Measurements from ENCODE around the gene GRID2.

Gene GRID2

GRCh38 chr4:93749292-93749761 lies 1445.6 kb downstream of the GRID2 start:
- no peak overlapping the region for H4K12ac ChIP-seq (ENCODE audit: low read depth, low read length)
- H3K79me1 ChIP-seq (ENCODE audit: low read length): no peaks in the 10 kb centered on the region
- no peaks in the 10 kb centered on the region for H3K27me3 ChIP-seq (ENCODE audit: insufficient read depth, low read length)
- no peak overlapping the region for H2AFZ ChIP-seq (ENCODE audit: insufficient read depth, low read length, poor library complexity)
- no peak overlapping the region for H3K4me2 ChIP-seq (ENCODE audit: low read length)
- H2BK120ac ChIP-seq (ENCODE audit: insufficient read depth, low read length, poor library complexity): no peak overlapping the region
- no peak overlapping the region for H3K4me3 ChIP-seq (ENCODE audit: low read depth, low read length)
- no peak overlapping the region for H3K23ac ChIP-seq (ENCODE audit: low read length)
- no peak overlapping the region for H2AK5ac ChIP-seq (ENCODE audit: low read length)
- H2BK12ac ChIP-seq (ENCODE audit: low read length): no peak overlapping the region
- no peak overlapping the region for H3K18ac ChIP-seq (ENCODE audit: low read length)
- H3K27ac ChIP-seq (ENCODE audit: low read depth, low read length): no peak overlapping the region
- no CpG with 5 or more reads among the region's 3 CpGs for WGBS (ENCODE audit: extremely low coverage, insufficient coverage, insufficient read length)
- no peak overlapping the region for H3K14ac ChIP-seq (ENCODE audit: low read length)
- no peak overlapping the region for H2BK5ac ChIP-seq (ENCODE audit: low read depth, low read length, poor library complexity)
- H3K9ac ChIP-seq (ENCODE audit: low read length): no peak overlapping the region
- H3K4me1 ChIP-seq (ENCODE audit: control insufficient read depth in 1 of 2, insufficient read depth in 2 of 2, low read length in 2 of 2): no peaks in the 10 kb centered on the region
- DNase-seq: no peak
- H3K79me2 ChIP-seq (ENCODE audit: control insufficient read depth, insufficient read depth, low read length, poor library complexity): no peaks in the 10 kb centered on the region
- no peaks in the 10 kb centered on the region for H3K36me3 ChIP-seq (ENCODE audit: control insufficient read depth in 1 of 2, insufficient read depth in 2 of 2, low read length in 2 of 2)
- H3K4ac ChIP-seq (ENCODE audit: low read depth, low read length): no peak overlapping the region
- no peaks in the 10 kb centered on the region for H3K9me3 ChIP-seq (ENCODE audit: insufficient read depth, low read depth, low read length)
- H4K8ac ChIP-seq (ENCODE audit: low read depth, low read length): no peak overlapping the region
- no peak overlapping the region for H4K91ac ChIP-seq (ENCODE audit: low read depth, low read length)

GRCh38 chr4:93751411-93751810 lies 1447.6 kb downstream of the GRID2 start:
- no peaks in the 10 kb centered on the region for H3K27me3 ChIP-seq (ENCODE audit: insufficient read depth, low read length)
- no peak overlapping the region for H3K4me2 ChIP-seq (ENCODE audit: low read length)
- H2BK5ac ChIP-seq (ENCODE audit: low read depth, low read length, poor library complexity): no peak overlapping the region
- H4K12ac ChIP-seq (ENCODE audit: low read depth, low read length): no peak overlapping the region
- H3K4me1 ChIP-seq (ENCODE audit: control insufficient read depth in 1 of 2, insufficient read depth in 2 of 2, low read length in 2 of 2): no peaks in the 10 kb centered on the region
- DNase-seq: no peak
- H4K8ac ChIP-seq (ENCODE audit: low read depth, low read length): no peak overlapping the region
- H3K79me1 ChIP-seq (ENCODE audit: low read length): no peaks in the 10 kb centered on the region
- no peak overlapping the region for H3K9ac ChIP-seq (ENCODE audit: low read length)
- no peaks in the 10 kb centered on the region for H3K79me2 ChIP-seq (ENCODE audit: control insufficient read depth, insufficient read depth, low read length, poor library complexity)
- H3K4ac ChIP-seq (ENCODE audit: low read depth, low read length): no peak overlapping the region
- no peak overlapping the region for H3K23ac ChIP-seq (ENCODE audit: low read length)
- H3K9me3 ChIP-seq (ENCODE audit: insufficient read depth, low read depth, low read length): no peaks in the 10 kb centered on the region
- no peak overlapping the region for H3K18ac ChIP-seq (ENCODE audit: low read length)
- H4K91ac ChIP-seq (ENCODE audit: low read depth, low read length): no peak overlapping the region
- H2AK5ac ChIP-seq (ENCODE audit: low read length): no peak overlapping the region
- H2BK12ac ChIP-seq (ENCODE audit: low read length): no peak overlapping the region
- H3K27ac ChIP-seq (ENCODE audit: low read depth, low read length): no peak overlapping the region
- no peak overlapping the region for H3K4me3 ChIP-seq (ENCODE audit: low read depth, low read length)
- no CpG with 5 or more reads among the region's 3 CpGs for WGBS (ENCODE audit: extremely low coverage, insufficient coverage, insufficient read length)
- H3K14ac ChIP-seq (ENCODE audit: low read length): no peak overlapping the region
- no peak overlapping the region for H2AFZ ChIP-seq (ENCODE audit: insufficient read depth, low read length, poor library complexity)
- no peak overlapping the region for H2BK120ac ChIP-seq (ENCODE audit: insufficient read depth, low read length, poor library complexity)
- H3K36me3 ChIP-seq (ENCODE audit: control insufficient read depth in 1 of 2, insufficient read depth in 2 of 2, low read length in 2 of 2): no peaks in the 10 kb centered on the region

- H4K91ac ChIP-seq (ENCODE audit: low read depth, low read length): no peak overlapping the region
- no CpG with 5 or more reads among the region's 2 CpGs for WGBS (ENCODE audit: extremely low coverage, insufficient coverage, insufficient read length)
These were observed 1452.3 kb downstream of the GRID2 start for GRCh38 chr4:93756101-93756500.

GRCh38 chr4:93759506-93759905 lies 1455.7 kb downstream of the GRID2 start:
- Histone ChIP-seq H4K8ac (ENCODE audit: low read depth, low read length) (no peak overlapping the region), H2BK120ac (ENCODE audit: insufficient read depth, low read length, poor library complexity) (no peak overlapping the region), H3K4me2 (ENCODE audit: low read length) (no peak overlapping the region), H4K12ac (ENCODE audit: low read depth, low read length) (no peak overlapping the region), H3K4me1 (ENCODE audit: control insufficient read depth in 1 of 2, insufficient read depth in 2 of 2, low read length in 2 of 2) (no peaks in the 10 kb centered on the region), H3K14ac (ENCODE audit: low read length) (no peak overlapping the region), H2BK5ac (ENCODE audit: low read depth, low read length, poor library complexity) (no peak overlapping the region), H3K9me3 (ENCODE audit: insufficient read depth, low read depth, low read length) (no peaks in the 10 kb centered on the region), H3K79me1 (ENCODE audit: low read length) (no peaks in the 10 kb centered on the region), H2BK12ac (ENCODE audit: low read length) (no peak overlapping the region), H3K4me3 (ENCODE audit: low read depth, low read length) (no peak overlapping the region), H3K23ac (ENCODE audit: low read length) (no peak overlapping the region), H3K79me2 (ENCODE audit: control insufficient read depth, insufficient read depth, low read length, poor library complexity) (no peaks in the 10 kb centered on the region), H2AK5ac (ENCODE audit: low read length) (no peak overlapping the region), H3K9ac (ENCODE audit: low read length) (no peak overlapping the region), H3K4ac (ENCODE audit: low read depth, low read length) (no peak overlapping the region), H4K91ac (ENCODE audit: low read depth, low read length) (no peak overlapping the region), H3K27ac (ENCODE audit: low read depth, low read length) (no peak overlapping the region), H3K27me3 (ENCODE audit: insufficient read depth, low read length) (no peaks in the 10 kb centered on the region), H3K36me3 (ENCODE audit: control insufficient read depth in 1 of 2, insufficient read depth in 2 of 2, low read length in 2 of 2) (no peaks in the 10 kb centered on the region), H2AFZ (ENCODE audit: insufficient read depth, low read length, poor library complexity) (no peak overlapping the region), H3K18ac (ENCODE audit: low read length) (no peak overlapping the region)
- no CpG with 5 or more reads among the region's 2 CpGs for WGBS (ENCODE audit: extremely low coverage, insufficient coverage, insufficient read length)
- DNase-seq: peak in 1 of 2 donors; percentile 11

More at GRCh38 chr4:93756101-93756500, 1452.3 kb downstream of the GRID2 start:
- no peak overlapping the region for H3K27ac ChIP-seq (ENCODE audit: low read depth, low read length)
- H3K4me1 ChIP-seq (ENCODE audit: control insufficient read depth in 1 of 2, insufficient read depth in 2 of 2, low read length in 2 of 2): no peaks in the 10 kb centered on the region
- no peak overlapping the region for H2AK5ac ChIP-seq (ENCODE audit: low read length)
- H2BK5ac ChIP-seq (ENCODE audit: low read depth, low read length, poor library complexity): no peak overlapping the region
- H2BK120ac ChIP-seq (ENCODE audit: insufficient read depth, low read length, poor library complexity): no peak overlapping the region
- no peak overlapping the region for H4K12ac ChIP-seq (ENCODE audit: low read depth, low read length)
- no peak overlapping the region for H2BK12ac ChIP-seq (ENCODE audit: low read length)
- H3K23ac ChIP-seq (ENCODE audit: low read length): no peak overlapping the region
- H3K4me2 ChIP-seq (ENCODE audit: low read length): no peak overlapping the region
- no peaks in the 10 kb centered on the region for H3K79me2 ChIP-seq (ENCODE audit: control insufficient read depth, insufficient read depth, low read length, poor library complexity)
- DNase-seq: no peak
- H3K14ac ChIP-seq (ENCODE audit: low read length): no peak overlapping the region
- H4K8ac ChIP-seq (ENCODE audit: low read depth, low read length): no peak overlapping the region
- H3K36me3 ChIP-seq (ENCODE audit: control insufficient read depth in 1 of 2, insufficient read depth in 2 of 2, low read length in 2 of 2): no peaks in the 10 kb centered on the region
- H3K79me1 ChIP-seq (ENCODE audit: low read length): no peaks in the 10 kb centered on the region
- no peak overlapping the region for H3K18ac ChIP-seq (ENCODE audit: low read length)
- no peak overlapping the region for H3K9ac ChIP-seq (ENCODE audit: low read length)
- H3K4ac ChIP-seq (ENCODE audit: low read depth, low read length): no peak overlapping the region
- no peak overlapping the region for H3K4me3 ChIP-seq (ENCODE audit: low read depth, low read length)
- H3K9me3 ChIP-seq (ENCODE audit: insufficient read depth, low read depth, low read length): no peaks in the 10 kb centered on the region
- no peak overlapping the region for H2AFZ ChIP-seq (ENCODE audit: insufficient read depth, low read length, poor library complexity)
- H3K27me3 ChIP-seq (ENCODE audit: insufficient read depth, low read length): no peaks in the 10 kb centered on the region

All from trophoblast cell (in vitro differentiated cells and primary cell).